Muscle of back (tissue), 11 donors: ENCODE measurements around the gene DCLK3. TPM values are rescaled to one million over a fixed set of nuclear protein-coding genes. Genes with fewer than 3 reads are reported as not detected.

Experiments
- DNase-seq, 3 donors: peaks; one replicate each; pipeline versions ENCODE4 v3.0.0 to v3.0.0-alpha.2; 2013
- polyA plus RNA-seq, 10 donors: library from polyadenylated mRNA; unstranded; fragments of 120-200 nt; gene quantifications; one replicate each; pipeline ENCODE4 v1.2.1, GENCODE V29; 2013; ENCODE audit not compliant: insufficient read length in 10 of 10

DCLK3 gene
- polyA plus RNA-seq, 10 donors, result 1.6 to 4.2 (median 2.6) TPM

DNA sequence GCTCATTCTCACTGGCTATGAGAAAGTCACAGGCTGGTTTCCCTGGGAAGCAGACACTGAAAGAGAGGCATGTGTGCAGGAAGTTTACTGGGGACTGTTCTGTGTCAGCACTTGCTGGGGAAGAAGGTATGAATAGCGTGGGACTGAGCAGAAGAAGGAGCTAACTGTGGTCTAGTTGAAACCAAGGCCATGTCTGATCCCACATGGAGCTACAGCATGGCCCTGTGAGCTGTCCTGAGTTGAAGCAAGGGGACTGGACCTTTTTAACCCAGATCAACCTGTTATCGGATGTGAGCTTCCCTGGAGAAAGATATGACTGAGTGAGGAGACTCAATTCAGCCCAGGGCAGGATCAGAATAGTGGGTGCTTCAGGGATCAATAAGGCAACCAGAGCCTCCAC is 53.7 kb downstream of the DCLK3 start:
- no peak for DNase-seq

DNA sequence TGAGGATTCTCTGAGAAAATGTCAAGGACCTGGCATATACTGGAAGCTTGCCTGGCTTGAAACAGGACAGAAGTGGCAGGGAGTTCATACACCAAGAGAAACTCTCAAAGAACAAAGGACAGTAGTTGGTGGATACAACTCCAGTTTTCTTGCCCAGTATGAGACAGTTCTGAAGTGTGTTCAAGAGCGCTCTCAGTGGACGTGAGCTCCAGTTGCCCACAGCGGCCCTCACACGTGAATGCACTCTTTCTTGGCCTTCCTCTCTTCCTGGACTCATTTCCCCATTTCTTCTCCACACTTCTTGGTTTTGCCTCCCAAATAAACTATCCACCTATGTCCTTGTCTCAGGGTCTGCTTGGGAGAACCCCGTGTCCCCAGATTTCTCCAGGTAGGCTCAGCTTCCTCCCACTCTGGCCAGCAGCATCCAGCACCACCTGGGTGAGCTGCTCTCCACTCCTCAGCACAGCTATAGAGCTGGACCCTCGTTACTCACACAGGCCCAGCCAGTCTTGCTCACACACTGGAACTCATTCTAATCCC is 54.5 kb downstream of the DCLK3 start:
- no peak for DNase-seq

DNA sequence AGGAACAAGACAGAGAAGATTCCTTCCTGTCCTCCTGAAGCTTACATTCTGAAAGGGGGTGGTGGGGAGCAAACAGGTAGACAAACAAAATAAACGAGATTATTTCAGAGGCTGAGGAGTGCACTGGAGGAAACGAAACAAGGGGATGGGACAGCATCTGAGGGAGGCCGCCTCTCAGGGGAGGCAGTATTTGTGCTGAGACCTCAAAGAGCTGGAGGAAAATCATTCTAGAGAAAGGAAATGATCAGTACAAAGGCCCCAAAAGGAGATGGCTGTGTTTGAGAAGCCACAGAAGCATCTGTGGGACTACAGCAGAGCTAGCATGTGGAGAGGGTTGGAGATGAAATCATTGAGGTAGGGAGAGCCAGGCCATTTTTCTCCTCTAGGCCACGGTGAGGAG is 55.1 kb downstream of the DCLK3 start:
- no peak for DNase-seq

DNA sequence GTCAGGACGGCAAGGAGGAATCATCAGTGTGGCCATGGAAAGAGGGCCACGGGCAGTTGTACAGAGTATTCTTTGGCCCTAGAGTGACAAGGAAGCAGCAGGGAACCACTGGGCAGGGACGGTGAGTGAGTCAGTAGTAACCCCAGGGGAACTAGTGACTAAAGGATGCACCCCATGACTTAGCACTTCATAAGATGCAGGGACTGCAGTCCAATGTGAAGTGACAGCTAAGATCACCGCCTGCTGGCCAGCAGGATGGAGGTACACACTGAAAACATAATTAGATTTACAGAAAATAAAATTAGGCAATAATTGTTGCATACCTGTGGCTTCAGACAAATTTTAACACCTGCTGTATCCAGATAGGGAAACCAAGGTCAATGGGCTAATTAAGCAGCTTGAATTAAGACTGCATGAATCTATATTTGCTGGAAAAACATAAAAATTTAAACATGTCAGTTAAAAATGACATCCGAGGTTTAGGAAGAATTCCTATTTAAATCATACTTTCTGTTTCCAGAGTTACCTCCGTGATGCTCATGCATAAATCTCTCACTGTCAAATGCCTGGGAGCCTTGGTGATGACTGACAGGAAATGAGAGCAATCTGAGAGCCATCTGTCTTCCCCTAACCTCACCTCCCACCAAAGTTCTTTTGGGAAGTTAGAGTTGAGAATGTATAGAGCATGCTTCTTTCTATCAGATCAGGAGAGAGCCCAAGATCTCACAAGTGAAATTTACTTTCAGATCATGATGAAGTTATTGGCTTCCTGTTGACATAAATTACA is 56.5 kb downstream of the DCLK3 start:
- DNase-seq, result peak in 1 of 3 donors; percentile 25

- no peak for DNase-seq
Measured at GRCh38 chr3:36705015-36705414, 59.3 kb downstream of the DCLK3 start.

- DNase-seq, result no peak
Measured at GRCh38 chr3:36704280-36704679, 60.1 kb downstream of the DCLK3 start.

- no peak for DNase-seq
Measured at GRCh38 chr3:36701249-36701572, 63.1 kb downstream of the DCLK3 start.

DNA sequence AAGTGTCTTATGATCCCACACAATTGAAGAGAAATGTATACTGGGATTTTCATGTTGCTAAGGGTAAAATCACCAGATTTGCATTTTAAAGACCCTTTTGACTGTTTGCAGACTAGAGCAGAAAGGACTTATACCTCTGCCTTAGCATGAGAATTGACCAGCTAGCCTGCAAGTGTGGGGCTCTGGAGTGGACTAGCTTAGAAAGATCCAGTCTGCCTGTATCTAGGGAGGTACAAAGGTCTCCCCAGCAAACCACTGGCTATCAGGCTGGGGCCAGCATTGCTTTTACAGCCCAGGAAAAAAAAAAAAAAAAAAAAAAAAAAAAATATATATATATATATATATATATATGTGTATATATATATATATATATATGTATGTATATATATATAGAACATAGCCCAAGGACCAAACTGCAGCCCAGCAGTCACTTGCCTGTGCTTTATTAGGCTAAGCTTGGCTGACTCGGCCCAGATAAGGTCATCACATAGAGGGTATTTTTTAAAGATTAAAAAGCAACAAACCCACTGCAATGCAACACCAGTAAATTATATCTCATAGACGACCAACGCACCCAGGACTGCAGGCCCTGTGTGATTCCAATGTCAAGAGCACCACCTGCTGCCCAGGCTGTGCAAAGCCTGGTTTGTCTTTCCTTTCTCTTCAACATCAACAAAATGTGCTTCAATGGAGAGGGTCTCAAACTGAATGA is 63.7 kb downstream of the DCLK3 start:
- DNase-seq, result peak; percentile 63 to 86 (median 76)

DNA sequence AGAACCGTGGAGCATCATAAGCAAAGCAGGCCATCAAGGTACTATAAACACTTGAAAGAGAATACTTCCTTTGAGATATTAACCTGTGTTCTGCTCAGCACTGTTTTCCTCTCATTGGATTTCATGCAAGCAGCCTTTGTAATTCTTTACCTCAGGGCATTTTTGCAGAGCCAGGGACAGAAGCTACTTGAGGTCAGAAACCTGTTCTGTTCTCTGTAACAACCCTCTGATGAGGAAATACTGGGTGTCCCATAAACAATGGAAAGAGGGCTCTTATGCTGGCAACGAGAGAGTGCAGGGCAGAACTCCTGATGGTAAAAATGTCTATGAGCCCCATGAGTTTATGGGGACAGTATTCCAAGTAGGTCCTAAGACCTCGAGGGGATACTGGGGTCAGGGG is 66.0 kb downstream of the DCLK3 start:
- no peak for DNase-seq

DNA sequence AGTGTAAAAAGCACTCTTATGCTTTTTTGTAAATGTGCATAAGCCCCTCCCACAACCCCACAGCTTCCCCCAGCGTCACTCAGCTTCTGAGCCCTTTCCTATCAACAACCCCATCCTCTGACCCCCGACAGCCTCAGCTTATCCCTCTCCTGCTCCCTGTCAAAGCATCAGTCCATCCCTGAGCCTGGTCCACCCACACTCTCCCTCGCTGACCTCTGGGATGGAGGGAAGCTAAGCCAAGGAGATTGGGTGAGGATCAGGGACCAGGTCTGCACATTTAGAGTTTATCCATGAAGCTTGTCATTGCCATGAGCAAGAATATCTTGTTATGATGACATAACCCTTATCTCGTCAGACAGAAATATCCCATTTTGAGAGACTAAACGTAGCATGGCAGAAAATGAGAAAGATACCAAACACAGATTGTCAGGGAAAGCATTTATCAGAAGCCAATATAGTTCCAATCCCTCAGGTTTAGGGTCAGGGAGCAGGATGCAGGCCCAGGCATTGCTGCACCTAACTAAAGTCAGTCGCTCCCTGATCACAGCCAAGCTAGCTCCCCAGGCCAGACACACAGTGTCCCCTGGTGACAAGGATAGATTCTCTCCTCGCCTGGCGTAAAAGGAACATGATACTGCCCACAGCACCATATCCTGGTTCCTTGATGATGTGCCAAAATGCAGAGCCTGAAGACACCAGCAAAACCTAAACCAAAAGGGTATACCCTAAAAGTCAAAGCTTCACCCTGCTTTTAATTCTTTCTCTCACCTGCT is 66.9 kb downstream of the DCLK3 start:
- DNase-seq, result peak in 2 of 3 donors; percentile 14 to 16

- DNase-seq, result no peak
Measured at GRCh38 chr3:36696799-36697198, 67.6 kb downstream of the DCLK3 start.

GRCh38 chr3:36695769-36696137 is 68.6 kb downstream of the DCLK3 start:
- DNase-seq, result peak in 1 of 3 donors; percentile 81

- DNase-seq, result no peak
Measured at GRCh38 chr3:36695113-36695768, 69.1 kb downstream of the DCLK3 start.

- no peak for DNase-seq
Measured at GRCh38 chr3:36693670-36694069, 70.7 kb downstream of the DCLK3 start.

GRCh38 chr3:36689560-36689959 is 74.8 kb downstream of the DCLK3 start:
- no peak for DNase-seq

DNA sequence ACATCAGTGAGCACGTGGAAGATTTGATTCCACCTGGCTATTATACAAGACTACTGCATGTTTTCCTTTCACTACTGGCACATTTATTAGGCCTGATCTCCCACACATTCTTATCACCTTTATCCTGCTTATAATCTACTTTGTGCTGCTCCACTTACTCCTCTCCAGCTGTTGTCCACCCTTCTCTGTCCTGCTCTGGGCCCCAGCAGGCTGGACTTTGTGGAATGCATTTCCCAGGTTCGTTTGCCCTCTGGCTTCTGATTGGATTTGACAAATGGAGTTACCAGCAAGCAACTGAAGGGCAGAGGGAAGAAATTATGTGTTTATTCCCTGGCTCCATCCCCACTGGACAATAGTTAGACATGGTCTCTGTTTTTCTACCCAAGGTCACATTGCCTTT is 75.5 kb downstream of the DCLK3 start:
- no peak for DNase-seq

- no peak for DNase-seq
Measured at GRCh38 chr3:36686516-36686915, 77.8 kb downstream of the DCLK3 start.

DNA sequence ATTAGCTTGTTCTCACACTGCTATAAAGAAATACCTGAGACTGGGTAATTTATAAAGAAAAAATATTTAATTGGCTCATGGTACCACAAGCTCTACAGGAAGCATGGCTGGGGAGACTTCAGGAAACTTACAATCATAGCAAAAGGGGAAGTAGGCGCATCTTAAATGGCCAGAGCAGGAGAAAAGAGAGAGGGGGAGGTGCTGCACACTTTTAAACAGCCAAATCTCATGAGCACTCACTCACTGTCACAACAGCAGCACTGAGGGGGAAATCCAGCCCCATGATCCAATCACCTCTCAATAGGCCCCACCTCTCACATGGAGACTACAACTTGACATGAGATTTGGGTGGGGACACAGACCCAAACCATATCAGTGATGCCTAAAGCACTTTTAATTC is 82.5 kb downstream of the DCLK3 start:
- no peak for DNase-seq

- no peak for DNase-seq
Measured at GRCh38 chr3:36680952-36681351, 83.4 kb downstream of the DCLK3 start.

- peak in 1 of 3 donors; percentile 78 for DNase-seq
Measured at GRCh38 chr3:36679384-36680200, 84.8 kb downstream of the DCLK3 start.
